Uterus (tissue), 4 donors: ENCODE results near the gene PER3. TPM values are rescaled to one million over a fixed set of nuclear protein-coding genes. Genes with fewer than 3 reads are reported as not detected.

Source experiments
- DNase-seq, 2 donors: peaks; one replicate each; pipeline ENCODE4 v3.0.0-alpha.2; 2019 to 2020
- H3K27ac ChIP-seq, 2 donors: fragments of 200-600 bp; sonication (generic); 1 replicate in 1 of 2; 2 replicates in 1 of 2; pipeline ENCODE4 v1.5.1; 2016 to 2018
- H3K27me3 ChIP-seq, 2 donors: fragments of 200-600 bp; sonication (generic); one replicate each; pipeline ENCODE4 v1.5.1; 2018 to 2019; ENCODE audit warnings: control low read depth in 1 of 2
- H3K36me3 ChIP-seq, 2 donors: fragments of 200-600 bp; sonication (generic); one replicate each; pipeline ENCODE4 v1.5.1; 2019; ENCODE audit warnings: control low read depth in 1 of 2
- H3K4me1 ChIP-seq, 2 donors: fragments of 200-600 bp; sonication (generic); one replicate each; pipeline ENCODE4 v1.5.1; 2018 to 2019; ENCODE audit warnings: control low read depth in 1 of 2
- H3K4me3 ChIP-seq, 2 donors: fragments of 200-600 bp; sonication (generic); 1 replicate in 1 of 2; 2 replicates in 1 of 2; pipeline ENCODE4 v1.5.1; 2018 to 2019; ENCODE audit warnings: mild to moderate bottlenecking in 1 of 2
- H3K9me3 ChIP-seq, 2 donors: fragments of 200-600 bp; sonication (generic); one replicate each; pipeline ENCODE4 v1.5.1; 2019; ENCODE audit warnings: control low read depth in 1 of 2
- POLR2A ChIP-seq, 2 donors: fragments of 450-650 bp; IDR thresholded peaks; one replicate each; pipeline ENCODE4 v1.6.1; 2016; ENCODE audit warnings: antibody characterized with exemption in 2 of 2, mild to moderate bottlenecking in 1 of 2, moderate library complexity in 1 of 2
- intact Hi-C: fragments of 100-400 bp; cut with DNase I; formaldehyde crosslinking; loops from one replicate; pipeline ENCODE4 v1.15.1; 2023; ENCODE audit warnings: low total_unique reads
- total RNA-seq, 4 donors: library from RNA; depleted of rRNA in 3 of 4; stranded (reverse); fragments of >200 nt in 3 of 4; gene quantifications; one replicate each; pipeline versions ENCODE4 v1.1.0 to v1.2.4, GENCODE V29; 2014 to 2023
- TF ChIP-seq, protein P1 (sequence below), 4 experiments: fragments of 200-600 bp in 2 of 4; fragments of 450-650 bp in 2 of 4; sonication (generic) in 2 of 4; IDR thresholded peaks; one replicate each; pipeline ENCODE4 v1.5.1; 2016 to 2019; ENCODE audit warnings: antibody characterized with exemption in 4 of 4, mild to moderate bottlenecking in 2 of 4, moderate library complexity in 1 of 4
- donor health status: DM: yes; HTN: yes; CAD: no.

PER3 gene
- total RNA-seq: 10 to 100 TPM in 3 of 4 donors, 1 to 10 TPM in 1; 6.9 to 69.0 (median 20.7) TPM

- Histone ChIP-seq H3K36me3 (no peaks in the 10 kb centered on the region), H3K4me3 (peak within 1 kb of the TSS; percentile 53 to 66), H3K27me3 (no peaks in the 10 kb centered on the region), H3K4me1 (peaks cover 0 to 9% of the 10 kb centered on the region in 2 donors), H3K27ac (peak within 1 kb of the TSS; percentile 94 to 97), H3K9me3 (no peaks in the 10 kb centered on the region)
- TF ChIP-seq, protein P1, sequence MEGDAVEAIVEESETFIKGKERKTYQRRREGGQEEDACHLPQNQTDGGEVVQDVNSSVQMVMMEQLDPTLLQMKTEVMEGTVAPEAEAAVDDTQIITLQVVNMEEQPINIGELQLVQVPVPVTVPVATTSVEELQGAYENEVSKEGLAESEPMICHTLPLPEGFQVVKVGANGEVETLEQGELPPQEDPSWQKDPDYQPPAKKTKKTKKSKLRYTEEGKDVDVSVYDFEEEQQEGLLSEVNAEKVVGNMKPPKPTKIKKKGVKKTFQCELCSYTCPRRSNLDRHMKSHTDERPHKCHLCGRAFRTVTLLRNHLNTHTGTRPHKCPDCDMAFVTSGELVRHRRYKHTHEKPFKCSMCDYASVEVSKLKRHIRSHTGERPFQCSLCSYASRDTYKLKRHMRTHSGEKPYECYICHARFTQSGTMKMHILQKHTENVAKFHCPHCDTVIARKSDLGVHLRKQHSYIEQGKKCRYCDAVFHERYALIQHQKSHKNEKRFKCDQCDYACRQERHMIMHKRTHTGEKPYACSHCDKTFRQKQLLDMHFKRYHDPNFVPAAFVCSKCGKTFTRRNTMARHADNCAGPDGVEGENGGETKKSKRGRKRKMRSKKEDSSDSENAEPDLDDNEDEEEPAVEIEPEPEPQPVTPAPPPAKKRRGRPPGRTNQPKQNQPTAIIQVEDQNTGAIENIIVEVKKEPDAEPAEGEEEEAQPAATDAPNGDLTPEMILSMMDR (IDR thresholded peaks at IDR 0.05): no peak
- peak; percentile 51 to 64 for TF ChIP-seq POLR2A (IDR thresholded peaks at IDR 0.05)
- peak; percentile 96 to 98 for DNase-seq
- intact Hi-C loops: no loop called here
Measured at GRCh38 chr1:7783826-7784491, at the start of gene PER3. Gene PER3 (plus strand): TSS chr1:7784291. CDS start chr1:7784878, 587 bp downstream.

DNA sequence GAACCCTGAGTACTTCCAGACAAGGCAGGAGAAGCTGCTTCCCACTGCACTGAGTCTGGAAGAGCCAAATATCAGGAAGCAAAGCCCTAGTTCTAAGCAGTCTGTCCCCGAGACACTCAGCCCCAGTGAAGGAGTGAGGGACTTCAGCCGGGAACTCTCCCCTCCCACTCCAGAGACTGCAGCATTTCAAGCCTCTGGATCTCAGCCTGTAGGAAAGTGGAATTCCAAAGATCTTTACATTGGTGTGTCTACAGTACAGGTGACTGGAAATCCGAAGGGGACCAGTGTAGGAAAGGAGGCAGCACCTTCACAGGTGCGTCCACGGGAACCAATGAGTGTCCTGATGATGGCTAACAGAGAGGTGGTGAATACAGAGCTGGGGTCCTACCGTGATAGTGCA lies 46.0 kb upstream of the PER3 start:
- Histone ChIP-seq H3K9me3 (no peaks in the 10 kb centered on the region), H3K36me3 (no peaks in the 10 kb centered on the region), H3K27ac (no peak overlapping the region), H3K27me3 (no peaks in the 10 kb centered on the region), H3K4me3 (no peak overlapping the region), H3K4me1 (no peaks in the 10 kb centered on the region)
- no peak for DNase-seq
- intact Hi-C loops: no loop called here
- no peak for TF ChIP-seq POLR2A (IDR thresholded peaks at IDR 0.05)
- TF ChIP-seq, protein P1 (IDR thresholded peaks at IDR 0.05): no peak

DNA sequence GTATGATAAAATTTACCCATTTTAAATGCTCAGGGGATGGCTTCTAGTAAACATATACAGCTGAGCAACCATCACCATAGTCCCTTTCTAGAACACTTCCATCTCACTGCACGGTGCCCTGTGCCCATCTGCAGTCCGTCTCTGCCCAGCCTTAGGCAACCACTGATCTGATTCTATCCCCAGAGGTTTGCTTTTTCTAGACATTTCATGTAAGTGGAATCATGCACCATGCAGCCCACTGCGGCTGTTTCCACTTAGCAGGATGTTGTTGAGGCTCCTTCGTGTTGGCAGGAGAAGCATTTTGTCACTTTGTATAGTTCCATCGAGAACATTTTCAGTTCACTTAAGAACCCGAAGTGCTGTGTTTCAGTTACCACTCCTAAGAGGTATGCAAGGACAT lies 40.7 kb upstream of the PER3 start:
- H3K36me3 ChIP-seq: no peaks in the 10 kb centered on the region
- DNase-seq: no peak
- H3K4me3 ChIP-seq: no peak overlapping the region
- no peak overlapping the region for H3K27ac ChIP-seq
- TF ChIP-seq POLR2A (IDR thresholded peaks at IDR 0.05): no peak
- TF ChIP-seq, protein P1 (IDR thresholded peaks at IDR 0.05): no peak
- intact Hi-C loops: no loop called here
- H3K27me3 ChIP-seq: no peaks in the 10 kb centered on the region
- H3K4me1 ChIP-seq: no peaks in the 10 kb centered on the region
- no peaks in the 10 kb centered on the region for H3K9me3 ChIP-seq

GRCh38 chr1:7744882-7745281 lies 39.2 kb upstream of the PER3 start:
- Histone ChIP-seq H3K4me1 (no peaks in the 10 kb centered on the region), H3K27ac (no peak overlapping the region), H3K4me3 (no peak overlapping the region), H3K9me3 (no peaks in the 10 kb centered on the region), H3K27me3 (no peaks in the 10 kb centered on the region), H3K36me3 (no peaks in the 10 kb centered on the region)
- intact Hi-C loops: no loop called here
- DNase-seq: no peak
- TF ChIP-seq POLR2A (IDR thresholded peaks at IDR 0.05): no peak
- TF ChIP-seq, protein P1 (IDR thresholded peaks at IDR 0.05): no peak

DNA sequence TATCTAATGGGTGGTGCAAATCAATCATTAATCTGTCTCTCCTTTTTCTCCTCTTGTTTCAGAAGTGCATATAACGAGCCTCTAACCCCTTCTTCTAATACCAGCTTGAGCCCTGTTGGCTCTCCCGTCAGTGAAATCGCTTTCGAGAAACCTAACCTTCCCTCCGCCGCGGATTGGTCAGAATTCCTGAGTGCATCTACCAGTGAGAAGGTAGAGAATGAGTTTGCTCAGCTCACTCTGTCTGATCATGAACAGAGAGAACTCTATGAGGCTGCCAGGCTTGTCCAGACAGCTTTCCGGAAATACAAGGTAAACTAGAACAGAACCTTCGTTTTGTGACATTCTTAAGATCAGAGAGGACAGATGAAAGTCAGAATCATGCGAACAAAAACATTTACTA lies 38.3 kb upstream of the PER3 start:
- no peak for DNase-seq
- no peaks in the 10 kb centered on the region for H3K27me3 ChIP-seq
- H3K9me3 ChIP-seq: no peaks in the 10 kb centered on the region
- H3K36me3 ChIP-seq: no peaks in the 10 kb centered on the region
- H3K27ac ChIP-seq: no peak overlapping the region
- TF ChIP-seq, protein P1 (IDR thresholded peaks at IDR 0.05): no peak
- TF ChIP-seq POLR2A (IDR thresholded peaks at IDR 0.05): no peak
- intact Hi-C loops: no loop called here
- H3K4me1 ChIP-seq: no peaks in the 10 kb centered on the region
- no peak overlapping the region for H3K4me3 ChIP-seq
